Uterus (tissue), 4 donors: Measurements from ENCODE around the gene WIZ. TPM values are rescaled to one million over a fixed set of nuclear protein-coding genes. Genes with fewer than 3 reads are reported as not detected.
"Not testable (repeated sequence)": the region's sequence is repeated elsewhere in the genome, so short reads cannot be mapped to it uniquely, and the experiment has no call there.

ENCODE experiments used
- DNase-seq, 2 donors: peaks; one replicate each; pipeline ENCODE4 v3.0.0-alpha.2; 2019 to 2020
- H3K27ac ChIP-seq, 2 donors: fragments of 200-600 bp; sonication (generic); 1 replicate in 1 of 2; 2 replicates in 1 of 2; pipeline ENCODE4 v1.5.1; 2016 to 2018
- H3K27me3 ChIP-seq, 2 donors: fragments of 200-600 bp; sonication (generic); one replicate each; pipeline ENCODE4 v1.5.1; 2018 to 2019; ENCODE audit warnings: control low read depth in 1 of 2
- H3K36me3 ChIP-seq, 2 donors: fragments of 200-600 bp; sonication (generic); one replicate each; pipeline ENCODE4 v1.5.1; 2019; ENCODE audit warnings: control low read depth in 1 of 2
- H3K4me1 ChIP-seq, 2 donors: fragments of 200-600 bp; sonication (generic); one replicate each; pipeline ENCODE4 v1.5.1; 2018 to 2019; ENCODE audit warnings: control low read depth in 1 of 2
- H3K4me3 ChIP-seq, 2 donors: fragments of 200-600 bp; sonication (generic); 1 replicate in 1 of 2; 2 replicates in 1 of 2; pipeline ENCODE4 v1.5.1; 2018 to 2019; ENCODE audit warnings: mild to moderate bottlenecking in 1 of 2
- H3K9me3 ChIP-seq, 2 donors: fragments of 200-600 bp; sonication (generic); one replicate each; pipeline ENCODE4 v1.5.1; 2019; ENCODE audit warnings: control low read depth in 1 of 2
- CTCF ChIP-seq, 4 experiments: fragments of 200-600 bp in 2 of 4; fragments of 450-650 bp in 2 of 4; sonication (generic) in 2 of 4; IDR thresholded peaks; one replicate each; pipeline ENCODE4 v1.5.1; 2016 to 2019; ENCODE audit warnings: antibody characterized with exemption in 4 of 4, mild to moderate bottlenecking in 2 of 4, moderate library complexity in 1 of 4
- POLR2A ChIP-seq, 2 donors: fragments of 450-650 bp; IDR thresholded peaks; one replicate each; pipeline ENCODE4 v1.6.1; 2016; ENCODE audit warnings: antibody characterized with exemption in 2 of 2, mild to moderate bottlenecking in 1 of 2, moderate library complexity in 1 of 2
- intact Hi-C: fragments of 100-400 bp; cut with DNase I; formaldehyde crosslinking; loops from one replicate; pipeline ENCODE4 v1.15.1; 2023; ENCODE audit warnings: low total_unique reads
- total RNA-seq, 4 donors: library from RNA; depleted of rRNA in 3 of 4; stranded (reverse); fragments of >200 nt in 3 of 4; gene quantifications; one replicate each; pipeline versions ENCODE4 v1.1.0 to v1.2.4, GENCODE V29; 2014 to 2023
- donor health status: DM: yes; HTN: yes; CAD: no.

The WIZ gene
- total RNA-seq, 4 donors from 2014 or later, result 6.5 to 53.9 (median 8.5) TPM

GRCh38 chr19:15475611-15476010, 25.9 kb upstream of the WIZ start:
- DNase-seq, result no peak

GRCh38 chr19:15475169-15475568, 25.4 kb upstream of the WIZ start:
- H3K27ac ChIP-seq, result no peak overlapping the region
- DNase-seq, result no peak
- H3K36me3 ChIP-seq, result no peaks in the 10 kb centered on the region
- intact Hi-C loops, result no loop called here
- H3K27me3 ChIP-seq, result no peaks in the 10 kb centered on the region
- no peak for TF ChIP-seq POLR2A (IDR thresholded peaks at IDR 0.05)
- no peak for TF ChIP-seq CTCF (IDR thresholded peaks at IDR 0.05)
- H3K4me3 ChIP-seq, result no peak overlapping the region
- H3K4me1 ChIP-seq, result no peaks in the 10 kb centered on the region
- H3K9me3 ChIP-seq, result no peaks in the 10 kb centered on the region

More at GRCh38 chr19:15475611-15476010, 25.9 kb upstream of the WIZ start:
- Histone ChIP-seq H3K36me3 (no peaks in the 10 kb centered on the region), H3K4me1 (no peaks in the 10 kb centered on the region), H3K27ac (no peak overlapping the region), H3K4me3 (no peak overlapping the region), H3K27me3 (no peaks in the 10 kb centered on the region), H3K9me3 (no peaks in the 10 kb centered on the region)
- no peak for TF ChIP-seq CTCF (IDR thresholded peaks at IDR 0.05)
- TF ChIP-seq POLR2A (IDR thresholded peaks at IDR 0.05), result no peak
- intact Hi-C loops, result no loop called here

GRCh38 chr19:15473821-15474220, 24.1 kb upstream of the WIZ start:
- H3K36me3 ChIP-seq, H3K9me3 ChIP-seq, H3K4me3 ChIP-seq, H3K27ac ChIP-seq, intact Hi-C loops, DNase-seq, H3K4me1 ChIP-seq, H3K27me3 ChIP-seq: not testable (repeated sequence)

- Histone ChIP-seq H3K27me3 (peaks cover 0 to 5% of the 10 kb centered on the region in 2 donors), H3K27ac (no peak overlapping the region), H3K36me3 (no peaks in the 10 kb centered on the region), H3K4me1 (peaks cover 0 to 8% of the 10 kb centered on the region in 2 donors), H3K4me3 (no peak overlapping the region), H3K9me3 (no peaks in the 10 kb centered on the region)
- no peak for TF ChIP-seq CTCF (IDR thresholded peaks at IDR 0.05)
- TF ChIP-seq POLR2A (IDR thresholded peaks at IDR 0.05), result no peak
- no peak for DNase-seq
- intact Hi-C loops, result no loop called here
Observed at GRCh38 chr19:15471639-15472101, 21.9 kb upstream of the WIZ start.

GRCh38 chr19:15469513-15470297, 19.9 kb upstream of the WIZ start:
- H3K27me3 ChIP-seq, result peaks cover 0 to 5% of the 10 kb centered on the region in 2 donors
- no peak for DNase-seq

More at GRCh38 chr19:15469513-15470297, 19.9 kb upstream of the WIZ start:
- H3K27ac ChIP-seq, result no peak overlapping the region
- intact Hi-C loops, result no loop called here
- H3K4me1 ChIP-seq, result peaks cover 0 to 8% of the 10 kb centered on the region in 2 donors
- TF ChIP-seq POLR2A (IDR thresholded peaks at IDR 0.05) (no peak), CTCF (IDR thresholded peaks at IDR 0.05) (no peak)
- no peaks in the 10 kb centered on the region for H3K9me3 ChIP-seq
- peak overlapping the region; percentile 9 to 14 for H3K4me3 ChIP-seq
- H3K36me3 ChIP-seq, result no peaks in the 10 kb centered on the region
